ENCODE measurements around the gene C1orf141. TPM values are rescaled to one million over a fixed set of nuclear protein-coding genes. Genes with fewer than 3 reads are reported as not detected.

C1orf141 gene
- total and polyA plus RNA-seq, 2 of the 8 experiments (the other 6 are each of a cell fraction or from before 2014, with no cell fraction given), result not detected

DNA sequence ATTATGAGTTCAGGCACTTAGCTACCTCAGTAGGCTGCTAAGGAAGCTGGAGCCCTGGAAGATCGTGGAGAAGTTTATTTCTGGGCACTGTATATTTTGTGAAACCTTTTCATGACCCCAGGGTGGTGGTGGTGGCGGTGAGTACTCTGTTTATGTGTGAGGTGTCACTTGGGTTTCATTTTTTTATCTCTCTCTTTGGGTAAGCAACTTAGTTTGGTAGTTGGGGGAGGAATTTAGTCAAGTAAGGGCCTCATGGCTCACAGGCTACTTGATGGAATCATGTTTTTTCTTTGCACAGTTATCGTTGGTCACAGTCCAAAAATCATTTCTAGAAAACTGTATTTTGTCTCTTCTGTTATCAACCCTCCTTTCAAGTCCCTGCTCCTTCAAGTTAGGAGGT, 33.9 kb downstream of the C1orf141 start:
- Histone ChIP-seq H3K14ac (ENCODE audit: insufficient read length) (no peak overlapping the region), H3K27ac (ENCODE audit: low read depth, low read length) (no peak overlapping the region), H2AFZ (ENCODE audit: low read length) (no peak overlapping the region), H4K91ac (replicated peaks; ENCODE audit: insufficient read length, low read length) (no peak overlapping the region), H3K4me2 (ENCODE audit: insufficient read depth in 1 of 2, low read depth in 2 of 2, low read length in 2 of 2) (no peak overlapping the region), H4K20me1 (replicated peaks in 1 of 2; ENCODE audit: control insufficient read depth in 1 of 2, insufficient read depth in 2 of 2, low read length in 2 of 2) (no peaks in the 10 kb centered on the region), H3K79me1 (ENCODE audit: low read depth, low read length) (no peaks in the 10 kb centered on the region), H2BK120ac (replicated peaks; ENCODE audit: low read depth, low read length) (no peak overlapping the region), H3K9ac (replicated peaks in 1 of 4; ENCODE audit: extremely low read depth in 1 of 4, low read depth in 3 of 4, low read length in 3 of 4) (no peak overlapping the region), H3K4ac (replicated peaks; ENCODE audit: insufficient read length, low read depth, low read length) (no peak overlapping the region), H3K9me3 (ENCODE audit: insufficient read depth in 2 of 2, low read depth in 1 of 2, low read length in 1 of 2) (no peaks in the 10 kb centered on the region), H2BK12ac (ENCODE audit: low read depth, low read length) (no peak overlapping the region), H3K4me1 (replicated peaks in 1 of 4; ENCODE audit: control insufficient read depth in 3 of 4, insufficient read depth in 4 of 4, low read length in 3 of 4) (peaks cover 1 to 10% (median 7%) of the 10 kb centered on the region in 4 experiments; a peak in 6 of 7 replicates), H3K18ac (ENCODE audit: extremely low read depth, low read length) (no peak overlapping the region), H2BK15ac (ENCODE audit: low read length) (no peak overlapping the region), H3K79me2 (ENCODE audit: control insufficient read depth in 1 of 2, insufficient read depth in 2 of 2, low read length in 2 of 2) (no peaks in the 10 kb centered on the region), H3K36me3 (ENCODE audit: control insufficient read depth in 2 of 4, insufficient read depth in 4 of 4, low read length in 3 of 4) (no peaks in the 10 kb centered on the region), H3K23ac (ENCODE audit: insufficient read length) (no peak overlapping the region), H3K4me3 (ENCODE audit: extremely low read depth in 1 of 4, insufficient read depth in 2 of 4, low read depth in 3 of 4, low read length in 4 of 4) (no peak overlapping the region), H4K5ac (ENCODE audit: insufficient read length, low read depth, low read length) (no peak overlapping the region), H3K27me3 (replicated peaks in 1 of 4; ENCODE audit: control insufficient read depth in 3 of 4, extremely low read depth in 1 of 4, insufficient read depth in 3 of 4, low read length in 3 of 4) (no peaks in the 10 kb centered on the region), H4K8ac (ENCODE audit: extremely low read depth, insufficient read depth, low read length) (no peak overlapping the region), H3K23me2 (ENCODE audit: low read depth, low read length) (no peaks in the 10 kb centered on the region; the same call in 1 of the 2 replicates), H2BK5ac (ENCODE audit: low read depth, low read length) (no peak overlapping the region), H3K56ac (replicated peaks; ENCODE audit: insufficient read length, low read depth, low read length) (no peak overlapping the region), H2AK5ac (ENCODE audit: low read depth, low read length) (no peak overlapping the region), H2BK20ac (ENCODE audit: low read length) (no peak overlapping the region)
- WGBS, 2 experiments (ENCODE audit: extremely low coverage in 1 of 2, insufficient coverage in 1 of 2, insufficient read length in 1 of 2, insufficient replicate concordance in 2 of 2, low coverage in 1 of 2, low lambda C conversion rate in 2 of 2, missing lambda C conversion rate in 1 of 2), result 46% methylated on average over 3 of the region's 3 CpGs; no CpG with 5 or more reads in 1 of the 2 experiments
- DNase-seq (ENCODE audit: low read depth in 1 of 2, low spot score in 2 of 2), result no peak
- no peak for FAIRE-seq
- CTCF ChIA-PET (ENCODE audit: partially characterized antibody), result interaction anchor here (1.1 kb wide), 1 partner anchor 18 kb away, joined by 3 read pairs; no protein-coding TSS in a partner anchor
- POLR2A ChIA-PET (ENCODE audit: partially characterized antibody), result no interaction called here
- TF ChIP-seq POLR2AphosphoS5 (IDR thresholded peaks at IDR 0.05; ENCODE audit: low read depth, low read length), result no peak
- TF ChIP-seq USF2 (IDR thresholded peaks at IDR 0.05; ENCODE audit: low read length), result no peak
- no peak for TF ChIP-seq SRF (IDR thresholded peaks at IDR 0.05; ENCODE audit: low read depth, low read length)
- TF ChIP-seq ASH2L (IDR thresholded peaks at IDR 0.05; ENCODE audit: low read length), result no peak
- no peak for TF ChIP-seq NRF1 (IDR thresholded peaks at IDR 0.05; ENCODE audit: low read depth, low read length)
- no peak for TF ChIP-seq BCL11A (IDR thresholded peaks at IDR 0.05; ENCODE audit: low read depth in 2 of 2, low read length in 2 of 2)
- no peak for TF ChIP-seq BACH1 (IDR thresholded peaks at IDR 0.05; ENCODE audit: low read length)
- TF ChIP-seq MAX (IDR thresholded peaks at IDR 0.05), result no peak
- TF ChIP-seq RFX5 (IDR thresholded peaks at IDR 0.05; ENCODE audit: borderline replicate concordance, low read depth, low read length), result no peak
- no peak for TF ChIP-seq CREB1 (IDR thresholded peaks at IDR 0.05)
- no peak for TF ChIP-seq HDAC6 (IDR thresholded peaks at IDR 0.05; ENCODE audit: low read depth, low read length)
- TF ChIP-seq KDM1A (IDR thresholded peaks at IDR 0.05; ENCODE audit: borderline replicate concordance, low read length), result no peak

Measured in H1 (cell line).